ENCODE measurements around the gene LCOR.

Gene LCOR

GRCh38 chr10:97034958-97035769 is 203.1 kb downstream of the LCOR start:
- no peak for DNase-seq (ENCODE audit: low spot score)
- TF ChIP-seq, protein P1, sequence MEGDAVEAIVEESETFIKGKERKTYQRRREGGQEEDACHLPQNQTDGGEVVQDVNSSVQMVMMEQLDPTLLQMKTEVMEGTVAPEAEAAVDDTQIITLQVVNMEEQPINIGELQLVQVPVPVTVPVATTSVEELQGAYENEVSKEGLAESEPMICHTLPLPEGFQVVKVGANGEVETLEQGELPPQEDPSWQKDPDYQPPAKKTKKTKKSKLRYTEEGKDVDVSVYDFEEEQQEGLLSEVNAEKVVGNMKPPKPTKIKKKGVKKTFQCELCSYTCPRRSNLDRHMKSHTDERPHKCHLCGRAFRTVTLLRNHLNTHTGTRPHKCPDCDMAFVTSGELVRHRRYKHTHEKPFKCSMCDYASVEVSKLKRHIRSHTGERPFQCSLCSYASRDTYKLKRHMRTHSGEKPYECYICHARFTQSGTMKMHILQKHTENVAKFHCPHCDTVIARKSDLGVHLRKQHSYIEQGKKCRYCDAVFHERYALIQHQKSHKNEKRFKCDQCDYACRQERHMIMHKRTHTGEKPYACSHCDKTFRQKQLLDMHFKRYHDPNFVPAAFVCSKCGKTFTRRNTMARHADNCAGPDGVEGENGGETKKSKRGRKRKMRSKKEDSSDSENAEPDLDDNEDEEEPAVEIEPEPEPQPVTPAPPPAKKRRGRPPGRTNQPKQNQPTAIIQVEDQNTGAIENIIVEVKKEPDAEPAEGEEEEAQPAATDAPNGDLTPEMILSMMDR (IDR thresholded peaks at IDR 0.05; ENCODE audit: borderline replicate concordance, control extremely low read depth, extremely low read depth, insufficient read depth, missing control alignments) = no peak
- in situ Hi-C loops (cut with MboI; ENCODE audit: low sequenced_read_pairs, unreplicated experiment) = no loop called here

GRCh38 chr10:97037365-97038361 is 205.6 kb downstream of the LCOR start:
- TF ChIP-seq, protein P1 (IDR thresholded peaks at IDR 0.05; ENCODE audit: borderline replicate concordance, control extremely low read depth, extremely low read depth, insufficient read depth, missing control alignments) = peak; percentile 89
- peak; percentile 86 for DNase-seq (ENCODE audit: low spot score)
- in situ Hi-C loops (cut with MboI; ENCODE audit: low sequenced_read_pairs, unreplicated experiment) = no loop called here

- TF ChIP-seq, protein P1 (IDR thresholded peaks at IDR 0.05; ENCODE audit: borderline replicate concordance, control extremely low read depth, extremely low read depth, insufficient read depth, missing control alignments) = no peak
- DNase-seq (ENCODE audit: low spot score) = no peak
- in situ Hi-C loops (cut with MboI; ENCODE audit: low sequenced_read_pairs, unreplicated experiment) = no loop called here
Observed at GRCh38 chr10:97038688-97039087, 206.6 kb downstream of the LCOR start.

DNA sequence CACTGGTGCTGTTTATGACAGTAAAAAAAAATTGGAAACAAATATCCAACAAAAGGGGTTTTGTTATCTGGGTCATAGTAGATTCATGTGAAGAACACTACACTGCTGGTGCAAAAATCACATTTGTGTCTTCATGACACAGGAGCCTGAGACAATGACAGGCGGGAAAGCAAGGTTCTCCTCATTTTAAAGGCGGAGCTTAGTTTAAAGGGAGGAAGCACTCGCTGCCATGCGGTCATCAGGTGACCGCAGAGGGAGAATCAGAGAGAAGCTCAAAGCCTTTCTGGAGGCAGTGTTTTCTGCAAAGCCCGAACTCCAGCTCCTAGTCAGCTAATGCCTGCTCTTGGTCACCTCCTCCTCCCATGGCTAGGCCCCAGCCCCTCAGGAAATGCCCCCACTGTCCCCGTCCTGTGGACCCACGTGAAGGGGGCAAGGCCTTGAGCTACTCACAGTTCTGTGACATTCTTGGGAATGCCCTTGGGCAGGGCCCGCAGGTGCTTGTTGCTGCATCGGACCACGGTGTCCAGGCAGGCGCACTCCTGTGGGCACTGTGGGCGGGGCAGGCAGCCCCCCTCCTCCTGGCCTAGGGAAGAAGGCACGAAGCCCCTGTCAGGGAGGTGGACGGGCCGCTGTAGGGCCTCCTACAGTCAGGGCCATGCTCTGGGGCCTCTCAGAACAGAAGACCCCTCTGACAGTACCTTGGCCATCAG is 207.6 kb downstream of the LCOR start:
- in situ Hi-C loops (cut with MboI; ENCODE audit: low sequenced_read_pairs, unreplicated experiment) = no loop called here
- TF ChIP-seq, protein P1 (IDR thresholded peaks at IDR 0.05; ENCODE audit: borderline replicate concordance, control extremely low read depth, extremely low read depth, insufficient read depth, missing control alignments) = no peak
- DNase-seq (ENCODE audit: low spot score) = no peak

GRCh38 chr10:97040248-97040584 is 208.1 kb downstream of the LCOR start:
- TF ChIP-seq, protein P1 (IDR thresholded peaks at IDR 0.05; ENCODE audit: borderline replicate concordance, control extremely low read depth, extremely low read depth, insufficient read depth, missing control alignments) = no peak
- no peak for DNase-seq (ENCODE audit: low spot score)
- in situ Hi-C loops (cut with MboI; ENCODE audit: low sequenced_read_pairs, unreplicated experiment) = no loop called here

DNA sequence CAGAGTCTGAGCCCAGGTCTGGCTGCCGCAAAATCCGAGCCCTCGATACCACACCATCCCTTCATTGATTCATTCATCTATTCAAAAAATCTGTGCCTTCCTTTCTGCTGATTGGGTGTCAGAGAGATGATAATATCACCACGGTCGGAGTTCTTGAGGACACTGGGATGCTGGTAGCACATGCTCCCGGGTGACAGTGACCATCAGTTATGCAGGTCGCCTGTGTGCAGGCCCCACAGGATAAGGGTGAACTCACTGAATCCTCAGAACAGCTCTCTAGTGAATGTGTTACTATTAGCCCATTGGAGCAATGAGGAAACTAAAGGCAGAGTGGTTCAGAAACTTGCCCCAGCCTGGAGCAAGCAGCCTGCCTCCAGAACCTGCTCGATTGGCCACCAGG is 208.6 kb downstream of the LCOR start:
- in situ Hi-C loops (cut with MboI; ENCODE audit: low sequenced_read_pairs, unreplicated experiment) = no loop called here
- no peak for DNase-seq (ENCODE audit: low spot score)
- TF ChIP-seq, protein P1 (IDR thresholded peaks at IDR 0.05; ENCODE audit: borderline replicate concordance, control extremely low read depth, extremely low read depth, insufficient read depth, missing control alignments) = no peak

Measured in GM13976 (cell line).